ENCODE results near the gene SENP5.

Gene SENP5

DNA sequence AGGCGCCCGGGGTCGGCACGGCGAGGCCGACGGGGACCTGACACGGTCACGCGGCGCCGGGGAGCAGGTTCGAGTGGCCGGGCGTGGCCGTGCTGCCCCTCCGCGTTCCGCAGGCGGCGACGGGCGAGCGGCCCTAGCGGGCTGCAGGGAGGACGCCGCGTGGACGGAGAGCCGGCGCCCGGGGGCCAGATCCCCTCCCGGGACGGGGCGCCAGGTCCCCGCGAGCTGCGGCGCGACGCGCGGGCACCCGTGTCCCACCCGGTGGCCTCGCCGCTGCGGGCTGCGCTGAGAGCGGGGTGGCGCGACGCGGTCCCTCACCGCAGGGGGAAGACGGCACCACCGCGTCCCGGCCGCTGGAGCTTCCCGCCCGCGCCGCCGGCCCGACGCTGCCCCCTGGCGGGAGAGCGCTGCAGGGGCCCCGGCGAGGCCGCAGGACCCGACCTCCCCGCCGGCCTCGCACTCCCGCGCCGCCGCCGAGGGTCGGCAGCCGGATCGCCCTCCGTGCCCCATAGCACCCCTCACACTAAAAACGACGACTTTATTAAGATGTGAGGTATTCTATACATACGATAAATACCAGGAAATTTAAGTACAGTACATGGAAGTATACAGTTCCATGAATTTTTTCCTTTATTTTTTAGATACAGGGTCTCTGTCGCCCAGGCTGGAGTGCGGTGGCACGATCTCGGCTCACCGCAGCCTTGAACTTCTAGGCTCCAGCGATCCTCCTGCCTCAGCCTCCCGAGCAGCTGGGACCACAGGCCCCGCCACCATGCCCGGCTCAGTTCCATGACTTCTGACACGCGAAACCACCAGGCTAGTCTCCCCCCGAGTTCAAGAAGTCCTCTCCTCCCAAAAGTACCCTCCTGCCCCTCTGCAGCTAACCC lies 102.2 kb downstream of the SENP5 start:
- DNase-seq = peak; percentile 62

DNA sequence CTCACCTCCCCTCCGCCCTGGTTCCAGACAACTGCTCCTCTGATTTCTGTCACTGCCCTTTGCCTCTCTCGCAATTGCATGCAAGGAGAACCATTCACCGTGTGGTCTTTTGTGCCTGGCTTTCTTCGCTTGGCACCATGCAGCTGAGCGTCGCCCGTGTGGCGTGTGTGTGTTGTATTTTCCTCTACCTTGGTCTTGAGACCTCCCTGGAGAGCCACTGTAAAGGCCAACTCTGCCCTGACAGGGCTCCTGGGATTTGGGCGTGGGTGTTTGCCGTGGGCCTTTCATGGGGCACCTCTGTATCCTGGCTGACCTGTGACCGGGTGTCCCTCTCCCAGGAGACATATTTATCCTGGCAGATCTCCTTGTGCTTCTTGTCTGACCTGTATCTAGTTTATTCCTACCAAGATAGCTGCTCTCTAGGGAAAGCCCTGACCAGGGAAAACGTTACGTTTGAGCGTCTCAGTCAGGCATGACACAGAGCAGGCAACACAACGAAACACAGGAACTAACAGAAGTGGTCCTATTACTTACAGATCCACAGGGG lies 102.9 kb downstream of the SENP5 start:
- no peak for DNase-seq

GRCh38 chr3:196971094-196971698 lies 103.5 kb downstream of the SENP5 start:
- DNase-seq = peak; percentile 95

DNA sequence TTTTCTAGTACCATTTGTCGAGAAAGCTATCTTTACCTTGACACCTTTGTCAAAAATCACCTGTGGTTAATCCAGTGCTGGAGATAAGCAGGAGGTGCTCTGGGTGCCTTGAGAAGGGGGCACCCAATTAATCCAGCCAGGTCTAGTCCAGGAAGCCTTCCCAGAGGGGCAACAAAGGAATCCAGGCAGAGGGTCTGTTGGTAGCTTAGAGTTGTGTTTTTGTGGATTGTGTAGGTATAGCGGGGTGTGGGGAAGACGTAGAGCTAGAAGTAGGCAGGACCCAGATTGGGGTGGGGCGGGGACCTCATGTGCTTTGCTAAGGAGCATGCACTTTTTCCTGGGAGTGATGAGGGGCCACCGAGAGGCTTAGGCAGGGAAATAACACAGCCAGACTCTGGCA lies 106.9 kb downstream of the SENP5 start:
- DNase-seq = no peak

- DNase-seq = no peak
Measured at GRCh38 chr3:196975349-196975748, 107.6 kb downstream of the SENP5 start.

GRCh38 chr3:196976941-196977340 lies 109.2 kb downstream of the SENP5 start:
- no peak for DNase-seq

GRCh38 chr3:196979545-196979944 lies 111.8 kb downstream of the SENP5 start:
- no peak for DNase-seq

DNA sequence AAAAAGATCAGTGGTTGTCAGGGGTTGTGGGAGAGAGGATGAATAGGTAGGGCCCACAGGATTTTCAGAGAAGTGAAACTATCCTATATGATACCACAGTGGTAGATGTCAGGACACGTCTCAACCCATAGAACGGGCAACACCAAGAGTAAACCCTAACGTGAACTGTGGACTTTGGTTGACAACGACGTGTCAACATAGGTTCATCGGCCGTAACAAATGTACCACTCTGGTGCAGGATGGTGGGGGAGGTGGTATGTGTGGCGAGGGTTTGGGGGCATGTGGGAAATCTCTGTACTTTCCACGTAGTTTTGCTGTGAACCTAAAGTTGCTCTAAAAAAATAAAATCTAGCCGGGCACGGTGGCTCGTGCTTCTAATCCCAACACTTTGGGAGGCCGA lies 113.9 kb downstream of the SENP5 start:
- no peak for DNase-seq

- no peak for DNase-seq
Measured at GRCh38 chr3:196983186-196983585, 115.5 kb downstream of the SENP5 start.

Measured in hematopoietic multipotent progenitor cell treated with erythropoietin and hydrocortisone succinate and interleukin-3 and kit ligand, for 8 days (in vitro differentiated cells).